Fibroblast of villous mesenchyme (primary cell): ENCODE results near the gene TTLL11. TPM values are rescaled to one million over a fixed set of nuclear protein-coding genes. Genes with fewer than 3 reads are reported as not detected.

Experiments used
- DNase-seq: peaks from one replicate; pipeline ENCODE4 v3.0.0-alpha.2; 2010; ENCODE audit warnings: low read depth
- H3K4me3 ChIP-seq: 2 replicates; pipeline ENCODE4 v1.5.1; 2011; ENCODE audit warnings: low read depth, mild to moderate bottlenecking, low read length
- CTCF ChIP-seq: IDR thresholded peaks from 2 replicates; pipeline ENCODE4 v1.5.1; 2012; ENCODE audit warnings: low read depth, mild to moderate bottlenecking, low read length; ENCODE audit not compliant: insufficient read depth
- total RNA-seq: library from RNA; depleted of rRNA; stranded (reverse); fragments of >200 nt; gene quantifications from 2 replicates; pipeline ENCODE4 v1.2.3, GENCODE V29; 2012

TTLL11 gene
- total RNA-seq, 1 donor: 4.3 TPM

- H3K4me3 ChIP-seq: no peak overlapping the region
- no peak for DNase-seq
- TF ChIP-seq CTCF: no peak
Observed at GRCh38 chr9:121881920-121882500, 211.1 kb downstream of the TTLL11 start.

GRCh38 chr9:121880343-121880898 lies 212.7 kb downstream of the TTLL11 start:
- DNase-seq: peak; percentile 57
- H3K4me3 ChIP-seq: no peak overlapping the region

GRCh38 chr9:121878271-121878822 lies 214.8 kb downstream of the TTLL11 start:
- no peak overlapping the region for H3K4me3 ChIP-seq
- TF ChIP-seq CTCF: no peak
- no peak for DNase-seq

More at GRCh38 chr9:121880343-121880898, 212.7 kb downstream of the TTLL11 start:
- no peak for TF ChIP-seq CTCF

- peak; percentile 38 for DNase-seq
- no peak for TF ChIP-seq CTCF
- H3K4me3 ChIP-seq: no peak overlapping the region
Observed at GRCh38 chr9:121876658-121877271, 216.3 kb downstream of the TTLL11 start.

GRCh38 chr9:121876255-121876654 lies 216.9 kb downstream of the TTLL11 start:
- TF ChIP-seq CTCF: no peak
- no peak for DNase-seq
- H3K4me3 ChIP-seq: no peak overlapping the region

- H3K4me3 ChIP-seq: no peak overlapping the region
- no peak for DNase-seq
- TF ChIP-seq CTCF: no peak
Observed at GRCh38 chr9:121874524-121874923, 218.6 kb downstream of the TTLL11 start.
